Measurements from ENCODE around the gene FBXO46. TPM values are rescaled to one million over a fixed set of nuclear protein-coding genes. Genes with fewer than 3 reads are reported as not detected.

FBXO46 gene
- polyA plus RNA-seq, 1 of the 3 experiments (the other 2 are of a cell fraction): 5.6 TPM

- TF ChIP-seq TEAD4 (IDR thresholded peaks at IDR 0.05; ENCODE audit: borderline replicate concordance, insufficient read depth) (no peak), RXRA (IDR thresholded peaks at IDR 0.05; ENCODE audit: borderline replicate concordance, low read depth) (no peak), REST (IDR thresholded peaks at IDR 0.05; ENCODE audit: low read depth, low read length) (no peak), SMC3 (IDR thresholded peaks at IDR 0.05; ENCODE audit: low read depth, low read length) (no peak), ZBTB33 (IDR thresholded peaks at IDR 0.05; ENCODE audit: borderline replicate concordance, low read depth) (peak; percentile 91)
- TF ChIP-seq, protein P1, sequence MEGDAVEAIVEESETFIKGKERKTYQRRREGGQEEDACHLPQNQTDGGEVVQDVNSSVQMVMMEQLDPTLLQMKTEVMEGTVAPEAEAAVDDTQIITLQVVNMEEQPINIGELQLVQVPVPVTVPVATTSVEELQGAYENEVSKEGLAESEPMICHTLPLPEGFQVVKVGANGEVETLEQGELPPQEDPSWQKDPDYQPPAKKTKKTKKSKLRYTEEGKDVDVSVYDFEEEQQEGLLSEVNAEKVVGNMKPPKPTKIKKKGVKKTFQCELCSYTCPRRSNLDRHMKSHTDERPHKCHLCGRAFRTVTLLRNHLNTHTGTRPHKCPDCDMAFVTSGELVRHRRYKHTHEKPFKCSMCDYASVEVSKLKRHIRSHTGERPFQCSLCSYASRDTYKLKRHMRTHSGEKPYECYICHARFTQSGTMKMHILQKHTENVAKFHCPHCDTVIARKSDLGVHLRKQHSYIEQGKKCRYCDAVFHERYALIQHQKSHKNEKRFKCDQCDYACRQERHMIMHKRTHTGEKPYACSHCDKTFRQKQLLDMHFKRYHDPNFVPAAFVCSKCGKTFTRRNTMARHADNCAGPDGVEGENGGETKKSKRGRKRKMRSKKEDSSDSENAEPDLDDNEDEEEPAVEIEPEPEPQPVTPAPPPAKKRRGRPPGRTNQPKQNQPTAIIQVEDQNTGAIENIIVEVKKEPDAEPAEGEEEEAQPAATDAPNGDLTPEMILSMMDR (IDR thresholded peaks at IDR 0.05): peak; percentile 40
Measured at GRCh38 chr19:45730368-45731288, at the start of gene FBXO46 (continued).

GRCh38 chr19:45780146-45780447 is 49.4 kb upstream of the FBXO46 start:
- H3K4me2 ChIP-seq: peak overlapping the region; percentile 90; the same call in 1 of the 2 replicates

More at GRCh38 chr19:45780146-45780447, 49.4 kb upstream of the FBXO46 start:
- Histone ChIP-seq H3K4me3 (ENCODE audit: low read depth in 2 of 2, low read length in 1 of 2) (no peak overlapping the region), H3F3A (replicated peaks; ENCODE audit: insufficient read depth) (peaks cover 23% of the 10 kb centered on the region), H3K9me3 (no peaks in the 10 kb centered on the region), H3K36me3 (replicated peaks in 1 of 2; ENCODE audit: control insufficient read depth in 1 of 2, insufficient read depth in 2 of 2, low read length in 1 of 2) (peaks cover 15 to 40% of the 10 kb centered on the region in 2 experiments), H3K27ac (ENCODE audit: low read depth in 2 of 2, low read length in 1 of 2) (no peak overlapping the region), H3K4me1 (ENCODE audit: control insufficient read depth in 1 of 2, insufficient read depth in 2 of 2, low read depth in 1 of 2, low read length in 1 of 2) (peaks cover 22 to 30% of the 10 kb centered on the region in 2 experiments; a peak in 3 of 4 replicates), H3K9me2 (no peaks in the 10 kb centered on the region), H2AFZ (ENCODE audit: low read depth) (no peak overlapping the region), H3K27me3 (ENCODE audit: insufficient read depth) (no peaks in the 10 kb centered on the region), H3K79me2 (ENCODE audit: insufficient read depth) (peaks cover 37% of the 10 kb centered on the region), H3K9ac (no peak overlapping the region), H4K20me1 (ENCODE audit: insufficient read depth) (0 out of 2 replicates have a peak, but pooled peaks cover 8% of the 10 kb centered on the region)
- ChIA-PET POLR2A (no interaction called here), CTCF (no interaction called here)
- TF ChIP-seq SIN3A (IDR thresholded peaks at IDR 0.05; ENCODE audit: borderline replicate concordance, low read depth, low read length): no peak
- no peak for TF ChIP-seq REST (IDR thresholded peaks at IDR 0.05; ENCODE audit: low read depth, low read length)
- no peak for TF ChIP-seq RXRA (IDR thresholded peaks at IDR 0.05; ENCODE audit: borderline replicate concordance, low read depth)
- TF ChIP-seq TCF12 (IDR thresholded peaks at IDR 0.05): no peak
- no peak for DNase-seq
- 87% methylated on average over 4 of the region's 4 CpGs for WGBS (ENCODE audit: low lambda C conversion rate)
